ENCODE data around the gene ANTXR2.

DNA sequence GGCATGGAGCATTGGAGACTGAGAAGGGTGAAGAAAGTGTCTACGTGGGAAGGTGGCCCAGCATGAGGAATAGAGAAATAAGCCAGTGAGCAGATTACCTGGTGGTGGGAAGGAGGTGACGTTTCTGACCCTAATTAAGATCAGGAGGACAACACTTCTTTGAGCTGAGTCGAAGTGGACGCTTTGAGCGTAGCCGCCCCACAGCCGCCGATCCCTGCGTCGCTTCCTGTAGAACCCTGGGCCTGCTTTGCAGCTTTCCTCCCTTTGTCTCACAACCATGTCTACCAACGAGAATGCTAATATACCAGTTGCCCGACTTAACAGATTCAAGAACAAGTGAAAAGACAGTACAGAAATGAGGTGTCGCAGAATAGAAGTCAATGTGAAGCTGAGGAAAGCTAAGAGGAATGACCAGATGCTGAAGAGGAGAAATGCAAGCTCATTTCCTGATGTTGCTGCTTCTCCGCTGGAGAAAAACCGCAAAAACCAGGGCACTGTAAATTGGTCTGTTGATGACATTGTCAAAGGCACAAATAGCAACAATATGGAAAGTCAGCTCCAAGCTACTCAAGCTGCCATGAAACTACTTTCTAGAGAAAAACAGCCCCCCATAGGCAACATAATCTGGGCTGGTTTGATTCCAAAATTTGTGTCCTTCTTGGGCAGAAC lies 6.4 kb upstream of the ANTXR2 start:
- TF ChIP-seq, protein P1, sequence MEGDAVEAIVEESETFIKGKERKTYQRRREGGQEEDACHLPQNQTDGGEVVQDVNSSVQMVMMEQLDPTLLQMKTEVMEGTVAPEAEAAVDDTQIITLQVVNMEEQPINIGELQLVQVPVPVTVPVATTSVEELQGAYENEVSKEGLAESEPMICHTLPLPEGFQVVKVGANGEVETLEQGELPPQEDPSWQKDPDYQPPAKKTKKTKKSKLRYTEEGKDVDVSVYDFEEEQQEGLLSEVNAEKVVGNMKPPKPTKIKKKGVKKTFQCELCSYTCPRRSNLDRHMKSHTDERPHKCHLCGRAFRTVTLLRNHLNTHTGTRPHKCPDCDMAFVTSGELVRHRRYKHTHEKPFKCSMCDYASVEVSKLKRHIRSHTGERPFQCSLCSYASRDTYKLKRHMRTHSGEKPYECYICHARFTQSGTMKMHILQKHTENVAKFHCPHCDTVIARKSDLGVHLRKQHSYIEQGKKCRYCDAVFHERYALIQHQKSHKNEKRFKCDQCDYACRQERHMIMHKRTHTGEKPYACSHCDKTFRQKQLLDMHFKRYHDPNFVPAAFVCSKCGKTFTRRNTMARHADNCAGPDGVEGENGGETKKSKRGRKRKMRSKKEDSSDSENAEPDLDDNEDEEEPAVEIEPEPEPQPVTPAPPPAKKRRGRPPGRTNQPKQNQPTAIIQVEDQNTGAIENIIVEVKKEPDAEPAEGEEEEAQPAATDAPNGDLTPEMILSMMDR (IDR thresholded peaks at IDR 0.05): no peak
- no peak for TF ChIP-seq EZH2 (IDR thresholded peaks at IDR 0.05)

Measured in neural progenitor cell (in vitro differentiated cells).